Right lobe of liver (tissue), 4 donors: ENCODE measurements around the gene ADGRB3.

ENCODE experiments used
- POLR2A ChIP-seq: fragments of 450-650 bp; IDR thresholded peaks from one replicate; pipeline ENCODE4 v1.6.1; 2017; ENCODE audit warnings: antibody characterized with exemption, mild to moderate bottlenecking
- TF ChIP-seq, protein P1 (sequence below), 4 donors: fragments of 200-600 bp in 3 of 4; fragments of 450-650 bp in 1 of 4; IDR thresholded peaks; one replicate each; pipeline versions ENCODE4 v1.5.1 to v1.8.0; 2016 to 2022; ENCODE audit warnings: antibody characterized with exemption in 4 of 4, mild to moderate bottlenecking in 2 of 4
- donor health status: DM: no; HTN: no; CAD: no.
- donor health status: DM: no; HTN: no; CAD: no.
- donor health status: DM: no; HTN: yes; CAD: no.

DNA sequence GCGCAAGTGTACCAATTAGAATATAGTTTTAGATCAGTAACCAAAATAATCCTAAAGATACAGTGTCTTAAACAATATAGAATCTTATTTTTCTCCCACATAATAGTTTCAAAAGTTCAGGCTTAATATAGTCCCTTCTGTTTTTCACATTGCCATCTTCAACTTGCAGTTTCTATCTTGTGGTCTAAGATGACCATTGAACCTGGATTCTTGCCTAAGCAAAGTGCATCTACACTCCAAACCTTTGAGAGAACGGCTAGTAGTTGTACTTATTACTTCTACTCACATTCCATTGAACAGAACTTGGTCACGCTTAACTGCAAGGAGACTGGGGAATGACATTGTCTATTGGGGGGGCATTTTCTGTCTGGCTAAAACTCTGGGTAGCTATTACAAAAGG, 788.7 kb downstream of the ADGRB3 start:
- TF ChIP-seq, protein P1, sequence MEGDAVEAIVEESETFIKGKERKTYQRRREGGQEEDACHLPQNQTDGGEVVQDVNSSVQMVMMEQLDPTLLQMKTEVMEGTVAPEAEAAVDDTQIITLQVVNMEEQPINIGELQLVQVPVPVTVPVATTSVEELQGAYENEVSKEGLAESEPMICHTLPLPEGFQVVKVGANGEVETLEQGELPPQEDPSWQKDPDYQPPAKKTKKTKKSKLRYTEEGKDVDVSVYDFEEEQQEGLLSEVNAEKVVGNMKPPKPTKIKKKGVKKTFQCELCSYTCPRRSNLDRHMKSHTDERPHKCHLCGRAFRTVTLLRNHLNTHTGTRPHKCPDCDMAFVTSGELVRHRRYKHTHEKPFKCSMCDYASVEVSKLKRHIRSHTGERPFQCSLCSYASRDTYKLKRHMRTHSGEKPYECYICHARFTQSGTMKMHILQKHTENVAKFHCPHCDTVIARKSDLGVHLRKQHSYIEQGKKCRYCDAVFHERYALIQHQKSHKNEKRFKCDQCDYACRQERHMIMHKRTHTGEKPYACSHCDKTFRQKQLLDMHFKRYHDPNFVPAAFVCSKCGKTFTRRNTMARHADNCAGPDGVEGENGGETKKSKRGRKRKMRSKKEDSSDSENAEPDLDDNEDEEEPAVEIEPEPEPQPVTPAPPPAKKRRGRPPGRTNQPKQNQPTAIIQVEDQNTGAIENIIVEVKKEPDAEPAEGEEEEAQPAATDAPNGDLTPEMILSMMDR (IDR thresholded peaks at IDR 0.05), result no peak
- no peak for TF ChIP-seq POLR2A
